Keratinocyte (primary cell): ENCODE data around the gene IL7R.

Source experiments
- CTCF ChIP-seq, 3 experiments: IDR thresholded peaks in 1 of 3; conservative IDR thresholded peaks in 1 of 3; optimal IDR thresholded peaks in 1 of 3; 2 replicates in 2 of 3; 3 replicates in 1 of 3; pipeline versions ENCODE3 to v1.5.1; 2011; ENCODE audit warnings: low read length in 3 of 3, mild to moderate bottlenecking in 3 of 3, moderate library complexity in 2 of 3, control low read depth in 1 of 3, inconsistent platforms in 1 of 3; ENCODE audit not compliant: insufficient read depth in 2 of 3; ENCODE audit errors: extremely low read depth in 1 of 3
- EZH2 ChIP-seq: IDR thresholded peaks from one replicate; pipeline ENCODE4 v1.6.1; 2012; ENCODE audit warnings: inconsistent platforms, mild to moderate bottlenecking, low read length, moderate library complexity

- TF ChIP-seq CTCF (optimal IDR thresholded peaks at IDR 0.05 in 1 of 3, IDR thresholded peaks at IDR 0.05 in 1 of 3, conservative IDR thresholded peaks at IDR 0.05 in 1 of 3; ENCODE audit: extremely low read depth in 1 of 3, insufficient read depth in 2 of 3, low read length in 3 of 3) = peak; percentile 37 to 77 (median 60)
- no peak for TF ChIP-seq EZH2
Observed at GRCh38 chr5:35922468-35922867, 65.8 kb downstream of the IL7R start.
